IMR-90 (cell line): ENCODE results near the gene DHRS7. TPM values are rescaled to one million over a fixed set of nuclear protein-coding genes. Genes with fewer than 3 reads are reported as not detected.
A peak's percentile ranks its signal among the peaks of the same experiment; 100 is the strongest.

Source experiments
- ATAC-seq: fragments of 200-7000 bp; cut with Tn5 transposase; 2 replicates; pipeline ENCODE4 v1.9.1; 2020; ENCODE audit warnings: low read depth, mild to moderate bottlenecking, moderate library complexity
- BruUV-seq: library from RNA; stranded (reverse); fragments of 400-500 nt; replicated peaks from 2 replicates; lab custom pipeline; 2021; lab: Mats Ljungman, UMichigan
- CTCF ChIA-PET: fragments of 300-600 bp; formaldehyde crosslinking; extraction: SDS; loops from one replicate; lab custom pipeline; 2021; ENCODE audit warnings: antibody characterized with exemption; lab: Yijun Ruan, JAX
- POLR2A ChIA-PET: fragments of 300-600 bp; sonication (Branson Sonifier 250); formaldehyde crosslinking; loops from one replicate; lab custom pipeline; 2022; ENCODE audit warnings: antibody characterized with exemption; ENCODE audit not compliant: unreplicated experiment; lab: Charles Lee
- DNase-seq: peaks from one replicate; pipeline ENCODE4 v3.0.0; 2013
- H2AFZ ChIP-seq: replicated peaks from 2 replicates; pipeline ENCODE3; 2013; ENCODE audit warnings: low read length, mild to moderate bottlenecking; ENCODE audit not compliant: poor library complexity
- H2AK5ac ChIP-seq: 2 replicates; pipeline ENCODE4 v1.6.1; 2013; ENCODE audit warnings: low read depth, low read length, inconsistent platforms
- H2AK9ac ChIP-seq: replicated peaks from 2 replicates; pipeline ENCODE3; 2013; ENCODE audit warnings: mild to moderate bottlenecking, low read depth, low read length, moderate library complexity; ENCODE audit not compliant: poor library complexity
- H2BK120ac ChIP-seq: 2 replicates; pipeline ENCODE4 v1.6.1; 2013; ENCODE audit warnings: low read depth, low read length, inconsistent platforms
- H2BK15ac ChIP-seq: 3 replicates; pipeline ENCODE4 v1.6.1; 2013; ENCODE audit warnings: low read depth, low read length, inconsistent platforms
- H2BK20ac ChIP-seq: 2 replicates; pipeline ENCODE4 v1.6.1; 2013; ENCODE audit warnings: low read depth, mild to moderate bottlenecking, inconsistent platforms, low read length, moderate library complexity
- H2BK5ac ChIP-seq: 2 replicates; pipeline ENCODE4 v1.6.1; 2013; ENCODE audit warnings: mild to moderate bottlenecking, low read depth, low read length, inconsistent platforms; ENCODE audit not compliant: poor library complexity, severe bottlenecking
- H3K14ac ChIP-seq: replicated peaks from 2 replicates; pipeline ENCODE4 v1.6.1; 2013; ENCODE audit warnings: low read depth, low read length, inconsistent platforms
- H3K18ac ChIP-seq: 2 replicates; pipeline ENCODE4 v1.6.1; 2013; ENCODE audit warnings: low read depth, low read length, control low read depth
- H3K23ac ChIP-seq: 2 replicates; pipeline ENCODE4 v1.6.1; 2013; ENCODE audit warnings: low read depth, low read length, inconsistent platforms
- H3K27ac ChIP-seq: 2 replicates; pipeline ENCODE4 v1.5.1; 2013; ENCODE audit warnings: mild to moderate bottlenecking, control low read depth, low read length; ENCODE audit not compliant: insufficient read depth
- H3K27me3 ChIP-seq: 2 replicates; pipeline ENCODE4 v1.6.1; 2013; ENCODE audit warnings: low read length; ENCODE audit not compliant: control insufficient read depth, insufficient read depth
- H3K36me3 ChIP-seq: 2 replicates; pipeline ENCODE4 v1.6.1; 2013; ENCODE audit warnings: low read length, mixed read lengths; ENCODE audit not compliant: control insufficient read depth, insufficient read depth
- H3K4ac ChIP-seq: 2 replicates; pipeline ENCODE4 v1.6.1; 2013; ENCODE audit warnings: low read depth, low read length, inconsistent platforms
- H3K4me1 ChIP-seq: 2 replicates; pipeline ENCODE4 v1.6.1; 2013; ENCODE audit warnings: low read length, mixed read lengths; ENCODE audit not compliant: control insufficient read depth, insufficient read depth
- H3K4me2 ChIP-seq: 2 replicates; pipeline ENCODE4 v1.6.1; 2013; ENCODE audit warnings: low read depth, mild to moderate bottlenecking, control low read depth, low read length, moderate library complexity
- H3K4me3 ChIP-seq: 2 replicates; pipeline ENCODE4 v1.5.1; 2013; ENCODE audit warnings: low read depth, mild to moderate bottlenecking, control low read depth, low read length, moderate library complexity; ENCODE audit not compliant: insufficient read depth
- H3K56ac ChIP-seq: 2 replicates; pipeline ENCODE4 v1.6.1; 2013; ENCODE audit warnings: low read length, inconsistent platforms; ENCODE audit not compliant: insufficient read depth; ENCODE audit errors: extremely low read depth
- H3K79me1 ChIP-seq, 2 experiments: 2 replicates each; pipeline ENCODE4 v1.6.1; 2013; ENCODE audit warnings: low read length in 2 of 2, inconsistent platforms in 1 of 2, low read depth in 1 of 2
- H3K9ac ChIP-seq: 2 replicates; pipeline ENCODE4 v1.6.1; 2013; ENCODE audit warnings: low read depth, low read length, control low read depth
- H3K9me1 ChIP-seq: 2 replicates; pipeline ENCODE4 v1.6.1; 2013; ENCODE audit warnings: low read length, inconsistent platforms; ENCODE audit not compliant: insufficient read depth
- H3K9me3 ChIP-seq: 2 replicates; pipeline ENCODE4 v1.6.1; 2013; ENCODE audit warnings: low read length; ENCODE audit not compliant: control insufficient read depth, insufficient read depth
- H4K20me1 ChIP-seq: 2 replicates; pipeline ENCODE4 v1.6.1; 2013; ENCODE audit warnings: low read length, inconsistent platforms; ENCODE audit not compliant: insufficient read depth
- H4K5ac ChIP-seq: 2 replicates; pipeline ENCODE4 v1.6.1; 2013; ENCODE audit warnings: mild to moderate bottlenecking, low read depth, low read length, control low read depth
- H4K8ac ChIP-seq, 2 experiments: 2 replicates each; pipeline ENCODE4 v1.6.1; 2013; ENCODE audit warnings: low read depth in 2 of 2, low read length in 2 of 2, control low read depth in 1 of 2, inconsistent platforms in 1 of 2
- H4K91ac ChIP-seq: 2 replicates; pipeline ENCODE4 v1.6.1; 2013; ENCODE audit warnings: low read depth, low read length, inconsistent platforms; ENCODE audit not compliant: insufficient read depth
- BHLHE40 ChIP-seq: fragments of 150-350 bp; IDR thresholded peaks from 2 replicates; pipeline ENCODE4 v1.6.1; 2016; ENCODE audit warnings: mild to moderate bottlenecking, low read depth, low read length
- CEBPB ChIP-seq: IDR thresholded peaks from 2 replicates; pipeline ENCODE4 v1.6.1; 2012; ENCODE audit warnings: low read depth, low read length, improper control_type of control experiment
- CTCF ChIP-seq: conservative IDR thresholded peaks from 2 replicates; pipeline ENCODE4 v1.5.1; 2012; ENCODE audit warnings: mild to moderate bottlenecking, low read depth, low read length, improper control_type of control experiment
- MAFK ChIP-seq: IDR thresholded peaks from 2 replicates; pipeline ENCODE4 v1.6.1; 2012; ENCODE audit warnings: low read depth, low read length, improper control_type of control experiment
- MAZ ChIP-seq: IDR thresholded peaks from 2 replicates; pipeline ENCODE4 v1.6.1; 2012; ENCODE audit warnings: low read depth, mild to moderate bottlenecking, low read length, improper control_type of control experiment, moderate library complexity, borderline replicate concordance
- MXI1 ChIP-seq: IDR thresholded peaks from 2 replicates; pipeline ENCODE4 v1.6.1; 2012; ENCODE audit warnings: low read depth, mild to moderate bottlenecking, low read length, moderate library complexity, borderline replicate concordance
- NFE2L2 ChIP-seq: fragments of 150-350 bp; IDR thresholded peaks from 2 replicates; pipeline ENCODE4 v1.6.1; 2016; ENCODE audit warnings: low read depth, mild to moderate bottlenecking, low read length
- RAD21 ChIP-seq: IDR thresholded peaks from 2 replicates; pipeline ENCODE4 v1.6.1; 2012; ENCODE audit warnings: low read length, improper control_type of control experiment
- RCOR1 ChIP-seq: IDR thresholded peaks from 2 replicates; pipeline ENCODE4 v1.6.1; 2012; ENCODE audit warnings: mild to moderate bottlenecking, low read length, improper control_type of control experiment; ENCODE audit not compliant: insufficient replicate concordance
- RFX5 ChIP-seq: IDR thresholded peaks from 2 replicates; pipeline ENCODE4 v1.8.0; 2012; ENCODE audit warnings: low read depth, mild to moderate bottlenecking, low read length, moderate library complexity
- WGBS, 2 experiments: methylation state at CpG; one replicate each; pipeline versions ENCODE4 v1.1.5 to v1.1.7; 2013; ENCODE audit warnings: missing lambda C conversion rate in 2 of 2; ENCODE audit not compliant: insufficient read length in 1 of 2; ENCODE audit errors: extremely low coverage in 2 of 2; 5-methylcytosine and 5-hydroxymethylcytosine counted together
- dilution Hi-C: fragments of 300-500 bp; cut with HindIII; formaldehyde crosslinking; loops from one replicate; pipeline ENCODE4 v1.14.3; 2018; ENCODE audit warnings: low sequenced_read_pairs; ENCODE audit not compliant: unreplicated experiment
- in situ Hi-C: fragments of 300-500 bp; cut with MboI; formaldehyde crosslinking; loops from 3 replicates; pipeline ENCODE4 v1.14.3; 2019; ENCODE audit warnings: low sequenced_read_pairs, inconsistent platforms, mixed read lengths
- intact Hi-C: fragments of 100-400 bp; cut with micrococcal nuclease; formaldehyde crosslinking; loops from 2 replicates; pipeline ENCODE4 v1.10.0; 2022
- polyA plus RNA-seq, 3 experiments: library from polyadenylated mRNA; depleted of rRNA; stranded (reverse); fragments of >200 nt; gene quantifications; 2 replicates each; pipeline ENCODE4 v1.2.3, GENCODE V29; 2012; ENCODE audit warnings: low replicate concordance in 1 of 3
- total RNA-seq: library from RNA; depleted of rRNA; stranded (reverse); fragments of >200 nt; gene quantifications from 2 replicates; pipeline ENCODE4 v1.2.3, GENCODE V29; 2012

DHRS7 gene
- total and polyA plus RNA-seq, 2 of the 4 experiments (the other 2 are of a cell fraction) = 30.3 to 50.2 TPM

- Histone ChIP-seq H3K4ac (peak overlapping the region; percentile 84; the same call in 1 of the 2 replicates), H3K4me2 (no peak overlapping the region), H2BK20ac (0 out of 2 replicates have a peak overlapping the region, but pooled peaks have one; percentile 3), H3K27ac (no peak overlapping the region), H3K9me1 (peaks cover 8% of the 10 kb centered on the region), H2AFZ (no peak overlapping the region), H3K56ac (no peak overlapping the region), H2BK15ac (0 out of 3 replicates have a peak overlapping the region, but pooled peaks have one; percentile 45), H3K79me1 (peaks cover 27 to 44% of the 10 kb centered on the region in 2 experiments), H4K20me1 (no peaks in the 10 kb centered on the region), H3K9ac (no peak overlapping the region), H2BK120ac (peak overlapping the region; percentile 30; the same call in 1 of the 2 replicates), H3K4me3 (no peak overlapping the region), H2AK9ac (no peak overlapping the region), H3K23ac (no peak overlapping the region), H3K4me1 (peaks cover 5% of the 10 kb centered on the region), H4K5ac (no peak overlapping the region), H3K36me3 (peaks cover 13% of the 10 kb centered on the region), H3K14ac (0 out of 2 replicates have a peak overlapping the region, but pooled peaks have one; percentile 43), H2BK5ac (peak overlapping the region; percentile 40), H2AK5ac (peak overlapping the region; percentile 43; the same call in 1 of the 2 replicates), H3K18ac (peak overlapping the region; percentile 4; the same call in 1 of the 2 replicates), H4K8ac (peak overlapping the region in 1 of 2 experiments; percentile 40; a peak in 1 of 4 replicates), H3K9me3 (no peaks in the 10 kb centered on the region), H4K91ac (0 out of 2 replicates have a peak overlapping the region, but pooled peaks have one; percentile 4), H3K27me3 (no peaks in the 10 kb centered on the region)
- no CpG with 5 or more reads among the region's 3 CpGs for WGBS, 2 experiments
- in situ Hi-C loops (no loop called here), dilution Hi-C loops (no loop called here), intact Hi-C loops (loop anchor here (5.0 kb wide), 1 partner anchor 62 kb away; the partner anchor contains the start of gene PCNX4)
- DNase-seq (no peak), ATAC-seq (no peak)
- no TSS peak for BruUV-seq
- TF ChIP-seq CEBPB = no peak
- TF ChIP-seq RFX5 = no peak
- TF ChIP-seq NFE2L2 = no peak
- TF ChIP-seq CTCF = no peak
- TF ChIP-seq MXI1 = no peak
- no peak for TF ChIP-seq BHLHE40
- no peak for TF ChIP-seq RCOR1
- TF ChIP-seq MAFK = no peak
- TF ChIP-seq MAZ = no peak
- TF ChIP-seq RAD21 = no peak
- ChIA-PET CTCF (no interaction called here), POLR2A (no interaction called here)
Observed at GRCh38 chr14:60153991-60154390, 11.2 kb downstream of the DHRS7 start.
